Activated T-cell treated with anti-CD3 and anti-CD28 coated beads, Interleukin-2, amount 50 U/mL, for 4 hours (primary cell): ENCODE results near the gene ATG4C. TPM values are rescaled to one million over a fixed set of nuclear protein-coding genes. Genes with fewer than 3 reads are reported as not detected.

Source experiments
- ATAC-seq, 2 donors: fragments of 200-7000 bp; cut with Tn5 transposase; one replicate each; pipeline ENCODE4 v1.10.0; 2021
- DNase-seq: peaks from one replicate; pipeline ENCODE4 v3.0.0-alpha.2; 2020
- H3K27me3 Mint-ChIP-seq: one replicate; pipeline ENCODE4 v1.8.0; 2021; ENCODE audit warnings: low read depth, mixed read lengths
- H3K36me3 Mint-ChIP-seq: one replicate; pipeline ENCODE4 v1.8.0; 2022; ENCODE audit warnings: mixed read lengths; ENCODE audit not compliant: insufficient read depth
- H3K4me1 Mint-ChIP-seq: one replicate; pipeline ENCODE4 v1.8.0; 2021; ENCODE audit warnings: low read depth, mixed read lengths
- H3K4me3 Mint-ChIP-seq: one replicate; pipeline ENCODE4 v1.8.0; 2021; ENCODE audit warnings: mild to moderate bottlenecking, moderate library complexity, mixed read lengths
- H3K9me3 Mint-ChIP-seq: one replicate; pipeline ENCODE4 v1.8.0; 2021; ENCODE audit warnings: mixed read lengths
- total RNA-seq, 3 donors: library from RNA; stranded (reverse); gene quantifications; one replicate each; pipeline ENCODE4 v1.2.1, GENCODE V29; 2021

ATG4C gene
- total RNA-seq, 3 donors from 2014 or later: 7.8 to 15.0 (median 9.4) TPM

- DNase-seq (no peak), ATAC-seq (no peak)
- Mint-ChIP-seq H3K4me1 (no peaks in the 10 kb centered on the region), H3K27me3 (peaks cover 11% of the 10 kb centered on the region), H3K4me3 (no peak overlapping the region), H3K9me3 (no peaks in the 10 kb centered on the region), H3K36me3 (no peaks in the 10 kb centered on the region)
Observed at GRCh38 chr1:62891956-62892562, 108.1 kb downstream of the ATG4C start.

GRCh38 chr1:62897788-62898187 lies 113.9 kb downstream of the ATG4C start:
- no peaks in the 10 kb centered on the region for H3K36me3 Mint-ChIP-seq
- peaks cover 7% of the 10 kb centered on the region for H3K27me3 Mint-ChIP-seq
- DNase-seq: no peak
- no peak overlapping the region for H3K4me3 Mint-ChIP-seq
- H3K9me3 Mint-ChIP-seq: no peaks in the 10 kb centered on the region
- no peaks in the 10 kb centered on the region for H3K4me1 Mint-ChIP-seq
- ATAC-seq: no peak

GRCh38 chr1:62900566-62900965 lies 116.6 kb downstream of the ATG4C start:
- ATAC-seq: no peak
- Mint-ChIP-seq H3K4me3 (no peak overlapping the region), H3K9me3 (no peaks in the 10 kb centered on the region), H3K27me3 (peaks cover 3% of the 10 kb centered on the region), H3K36me3 (no peaks in the 10 kb centered on the region), H3K4me1 (no peaks in the 10 kb centered on the region)
- no peak for DNase-seq

GRCh38 chr1:62901650-62902049 lies 117.7 kb downstream of the ATG4C start:
- H3K9me3 Mint-ChIP-seq: no peaks in the 10 kb centered on the region
- DNase-seq (no peak), ATAC-seq (no peak)
- H3K4me3 Mint-ChIP-seq: no peak overlapping the region
- no peaks in the 10 kb centered on the region for H3K4me1 Mint-ChIP-seq
- H3K27me3 Mint-ChIP-seq: peaks cover 3% of the 10 kb centered on the region
- no peaks in the 10 kb centered on the region for H3K36me3 Mint-ChIP-seq

- H3K9me3 Mint-ChIP-seq: no peaks in the 10 kb centered on the region
- ATAC-seq (no peak), DNase-seq (no peak)
- H3K27me3 Mint-ChIP-seq: peaks cover 3% of the 10 kb centered on the region
- no peaks in the 10 kb centered on the region for H3K36me3 Mint-ChIP-seq
- no peak overlapping the region for H3K4me3 Mint-ChIP-seq
- H3K4me1 Mint-ChIP-seq: peaks cover 5% of the 10 kb centered on the region
Observed at GRCh38 chr1:62903522-62903921, 119.6 kb downstream of the ATG4C start.

- H3K4me3 Mint-ChIP-seq: no peak overlapping the region
- H3K27me3 Mint-ChIP-seq: peaks cover 3% of the 10 kb centered on the region
- H3K9me3 Mint-ChIP-seq: no peaks in the 10 kb centered on the region
- no peaks in the 10 kb centered on the region for H3K36me3 Mint-ChIP-seq
- no peak for DNase-seq
- H3K4me1 Mint-ChIP-seq: peaks cover 10% of the 10 kb centered on the region
- ATAC-seq: no peak
Observed at GRCh38 chr1:62903982-62904855, 120.3 kb downstream of the ATG4C start.

GRCh38 chr1:62904856-62905225 lies 120.9 kb downstream of the ATG4C start:
- Mint-ChIP-seq H3K27me3 (peaks cover 3% of the 10 kb centered on the region), H3K4me3 (no peak overlapping the region), H3K36me3 (no peaks in the 10 kb centered on the region), H3K9me3 (no peaks in the 10 kb centered on the region), H3K4me1 (peaks cover 10% of the 10 kb centered on the region)
- DNase-seq (no peak), ATAC-seq (no peak)

GRCh38 chr1:62905309-62905708 lies 121.4 kb downstream of the ATG4C start:
- no peaks in the 10 kb centered on the region for H3K36me3 Mint-ChIP-seq
- DNase-seq (no peak), ATAC-seq (no peak)
- no peaks in the 10 kb centered on the region for H3K9me3 Mint-ChIP-seq
- H3K4me3 Mint-ChIP-seq: no peak overlapping the region
- peaks cover 10% of the 10 kb centered on the region for H3K4me1 Mint-ChIP-seq
- peaks cover 3% of the 10 kb centered on the region for H3K27me3 Mint-ChIP-seq

GRCh38 chr1:62905872-62906271 lies 121.9 kb downstream of the ATG4C start:
- H3K4me1 Mint-ChIP-seq: peaks cover 10% of the 10 kb centered on the region
- ATAC-seq: no peak
- H3K27me3 Mint-ChIP-seq: peaks cover 3% of the 10 kb centered on the region
- H3K9me3 Mint-ChIP-seq: no peaks in the 10 kb centered on the region
- H3K4me3 Mint-ChIP-seq: no peak overlapping the region
- H3K36me3 Mint-ChIP-seq: no peaks in the 10 kb centered on the region
- no peak for DNase-seq

- no peak for DNase-seq
- Mint-ChIP-seq H3K4me3 (no peak overlapping the region), H3K9me3 (no peaks in the 10 kb centered on the region), H3K36me3 (no peaks in the 10 kb centered on the region), H3K27me3 (peaks cover 2% of the 10 kb centered on the region), H3K4me1 (peaks cover 10% of the 10 kb centered on the region)
- no peak for ATAC-seq
Observed at GRCh38 chr1:62906428-62906886, 122.5 kb downstream of the ATG4C start.

GRCh38 chr1:62908168-62908695 lies 124.3 kb downstream of the ATG4C start:
- Mint-ChIP-seq H3K36me3 (no peaks in the 10 kb centered on the region), H3K27me3 (peaks cover 2% of the 10 kb centered on the region), H3K9me3 (no peaks in the 10 kb centered on the region), H3K4me3 (no peak overlapping the region), H3K4me1 (peaks cover 10% of the 10 kb centered on the region)
- ATAC-seq (no peak), DNase-seq (no peak)

GRCh38 chr1:62912028-62912638 lies 128.2 kb downstream of the ATG4C start:
- no peak overlapping the region for H3K4me3 Mint-ChIP-seq
- DNase-seq (no peak), ATAC-seq (no peak)
- peaks cover 10% of the 10 kb centered on the region for H3K4me1 Mint-ChIP-seq
- H3K36me3 Mint-ChIP-seq: no peaks in the 10 kb centered on the region
- H3K27me3 Mint-ChIP-seq: peaks cover 2% of the 10 kb centered on the region
- H3K9me3 Mint-ChIP-seq: no peaks in the 10 kb centered on the region
